GM12878 (cell line): Measurements from ENCODE around the gene CCDC61.

Experiments used
- BCL3 ChIP-seq: IDR thresholded peaks from 2 replicates; pipeline ENCODE4 v1.6.1; 2011; ENCODE audit warnings: borderline replicate concordance, low read depth, mild to moderate bottlenecking, moderate library complexity, low read length; ENCODE audit not compliant: insufficient read depth, poor library complexity, severe bottlenecking
- BHLHE40 ChIP-seq, 2 experiments: fragments of 450-650 bp in 1 of 2; IDR thresholded peaks; 2 replicates each; pipeline ENCODE4 v1.6.1; 2011 to 2017; ENCODE audit warnings: low read depth in 2 of 2, borderline replicate concordance in 1 of 2, improper control_type of control experiment in 1 of 2, low read length in 1 of 2, mild to moderate bottlenecking in 1 of 2
- CTCF ChIP-seq, 3 experiments: IDR thresholded peaks in 2 of 3; conservative IDR thresholded peaks in 1 of 3; 2 replicates each; pipeline ENCODE4 v1.5.1; 2011; ENCODE audit warnings: low read depth in 3 of 3, low read length in 3 of 3, mild to moderate bottlenecking in 3 of 3, control low read depth in 2 of 3, moderate library complexity in 2 of 3, inconsistent platforms in 1 of 3, mixed read lengths in 1 of 3; ENCODE audit not compliant: control insufficient read depth in 2 of 3, insufficient read depth in 1 of 3; ENCODE audit errors: extremely low read depth in 1 of 3
- EZH2 ChIP-seq: IDR thresholded peaks from 2 replicates; pipeline ENCODE4 v1.6.1; 2012; ENCODE audit warnings: low read depth, mild to moderate bottlenecking, control low read depth, inconsistent platforms, low read length, borderline replicate concordance; ENCODE audit not compliant: control insufficient read depth
- NR2C1 ChIP-seq: fragments of 450-650 bp; IDR thresholded peaks from 2 replicates; pipeline ENCODE4 v1.6.1; 2017; ENCODE audit warnings: antibody characterized with exemption, mild to moderate bottlenecking, moderate library complexity
- POLR2A ChIP-seq: IDR thresholded peaks from 2 replicates; pipeline ENCODE4 v1.6.1; 2011; ENCODE audit warnings: low read depth, mild to moderate bottlenecking, low read length
- POLR2AphosphoS5 ChIP-seq: IDR thresholded peaks from 2 replicates; pipeline ENCODE4 v1.6.1; 2011; ENCODE audit warnings: mild to moderate bottlenecking, low read length, inconsistent platforms
- RAD21 ChIP-seq: IDR thresholded peaks from 2 replicates; pipeline ENCODE4 v1.6.1; 2011; ENCODE audit warnings: mild to moderate bottlenecking, low read depth, low read length, moderate library complexity; ENCODE audit not compliant: insufficient read depth
- SP1 ChIP-seq: IDR thresholded peaks from one replicate; pipeline ENCODE4 v1.6.1; 2011; ENCODE audit warnings: low read depth, low read length
- YBX1 ChIP-seq: fragments of 450-650 bp; IDR thresholded peaks from 2 replicates; pipeline ENCODE4 v1.6.1; 2016; ENCODE audit warnings: antibody characterized with exemption
- YY1 ChIP-seq: IDR thresholded peaks from 2 replicates; pipeline ENCODE4 v1.6.1; 2011; ENCODE audit warnings: low read depth, mild to moderate bottlenecking, low read length
- ZNF274 ChIP-seq: IDR thresholded peaks from one replicate; pipeline ENCODE4 v1.8.0; 2011; ENCODE audit not compliant: insufficient read length, insufficient read depth

DNA sequence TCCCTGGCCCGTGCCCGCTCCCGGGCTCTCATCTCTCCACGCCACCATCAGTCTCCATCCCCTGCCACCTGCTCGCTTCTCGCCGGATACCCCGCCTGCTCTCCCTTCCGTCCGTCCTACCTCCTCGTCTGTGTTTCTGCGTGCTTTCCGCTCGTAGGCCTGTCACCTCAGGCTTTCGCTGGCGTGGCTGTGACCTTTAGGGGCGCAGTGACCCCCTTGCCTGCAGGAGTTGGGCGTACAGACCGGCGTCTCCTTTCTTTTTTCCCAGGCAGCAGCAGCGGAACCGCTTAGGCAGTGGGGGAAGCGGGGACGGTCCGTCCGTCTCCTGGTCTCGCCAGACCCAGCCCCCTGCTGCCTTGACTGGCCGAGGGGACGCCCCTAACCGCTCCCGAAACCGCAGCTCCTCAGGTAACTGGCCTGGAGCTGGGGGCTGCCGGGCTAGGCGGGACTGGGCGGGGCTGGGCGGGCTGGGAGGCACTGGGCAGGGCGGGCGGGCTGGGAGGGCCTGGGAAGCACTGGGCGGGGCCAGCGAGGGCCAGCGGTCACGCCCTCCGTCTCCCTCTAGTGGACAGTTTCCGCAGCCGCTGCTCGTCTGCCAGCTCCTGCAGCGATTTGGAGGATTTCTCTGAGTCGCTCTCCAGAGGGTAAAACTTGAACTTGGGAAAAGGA is 21.3 kb downstream of the CCDC61 start:
- no peak for TF ChIP-seq EZH2
- TF ChIP-seq CTCF (IDR thresholded peaks at IDR 0.05 in 2 of 3, conservative IDR thresholded peaks at IDR 0.05 in 1 of 3; ENCODE audit: control insufficient read depth in 2 of 3, extremely low read depth in 1 of 3, insufficient read depth in 1 of 3, low read depth in 3 of 3, low read length in 3 of 3), result peak; percentile 72 to 88 (median 77)
- no peak for TF ChIP-seq BCL3
- no peak for TF ChIP-seq ZNF274
- TF ChIP-seq NR2C1, result no peak
- TF ChIP-seq SP1, result no peak
- 0 out of 4 replicates have a peak, but pooled peaks of 1 of the 2 experiments have one; percentile 23 for TF ChIP-seq BHLHE40 (IDR thresholded peaks at IDR 0.05; ENCODE audit: borderline replicate concordance in 1 of 2, low read depth in 2 of 2, low read length in 1 of 2)
- no peak for TF ChIP-seq YBX1
- TF ChIP-seq POLR2AphosphoS5, result no peak
- no peak for TF ChIP-seq YY1
- peak; percentile 31; the same call in 1 of the 2 replicates for TF ChIP-seq RAD21
- no peak for TF ChIP-seq POLR2A
